ACC112 (cell line): Measurements from ENCODE around the gene EHHADH.

ENCODE experiments used
- H2AFZ ChIP-seq: fragments of 200-600 bp; sonication (generic); one replicate; pipeline ENCODE4 v1.6.0; 2017; ENCODE audit warnings: antibody characterized with exemption, low read length; ENCODE audit not compliant: unreplicated experiment
- H3K27ac ChIP-seq: fragments of 200-600 bp; sonication (generic); 2 replicates; pipeline ENCODE4 v1.5.1; 2014; ENCODE audit warnings: low read depth, mild to moderate bottlenecking, antibody characterized with exemption, low read length, moderate library complexity
- H3K27me3 ChIP-seq: fragments of 200-600 bp; sonication (generic); 2 replicates; pipeline ENCODE4 v1.6.1; 2014; ENCODE audit warnings: mild to moderate bottlenecking, antibody characterized with exemption, low read length, moderate library complexity, mixed read lengths; ENCODE audit not compliant: insufficient read depth
- H3K36me3 ChIP-seq: fragments of 200-600 bp; sonication (generic); 2 replicates; pipeline ENCODE4 v1.6.1; 2016; ENCODE audit warnings: mild to moderate bottlenecking, antibody characterized with exemption, low read length, moderate library complexity, mixed read lengths; ENCODE audit not compliant: insufficient read depth
- H3K4me1 ChIP-seq: fragments of 200-600 bp; sonication (generic); one replicate; pipeline ENCODE4 v1.6.1; 2016; ENCODE audit warnings: low read length, mixed read lengths; ENCODE audit not compliant: insufficient read depth, unreplicated experiment, control insufficient read depth
- H3K4me3 ChIP-seq: fragments of 200-600 bp; sonication (generic); 2 replicates; pipeline ENCODE4 v1.5.1; 2014; ENCODE audit warnings: mild to moderate bottlenecking, low read depth, low read length
- H3K79me2 ChIP-seq: fragments of 200-600 bp; sonication (generic); one replicate; pipeline ENCODE4 v1.6.0; 2016; ENCODE audit warnings: low read length; ENCODE audit not compliant: control insufficient read depth, unreplicated experiment, insufficient read depth

Gene EHHADH

GRCh38 chr3:185164428-185165217 is 89.2 kb downstream of the EHHADH start:
- Histone ChIP-seq H3K27ac (no peak overlapping the region), H3K36me3 (no peaks in the 10 kb centered on the region), H3K27me3 (peaks cover 37% of the 10 kb centered on the region), H3K4me3 (no peak overlapping the region), H3K79me2 (no peaks in the 10 kb centered on the region), H3K4me1 (no peaks in the 10 kb centered on the region), H2AFZ (no peak overlapping the region)

GRCh38 chr3:185162634-185163033 is 91.2 kb downstream of the EHHADH start:
- peaks cover 54% of the 10 kb centered on the region for H3K27me3 ChIP-seq
- H3K27ac ChIP-seq, result no peak overlapping the region
- no peaks in the 10 kb centered on the region for H3K36me3 ChIP-seq
- H3K4me3 ChIP-seq, result no peak overlapping the region
- no peak overlapping the region for H2AFZ ChIP-seq
- no peaks in the 10 kb centered on the region for H3K4me1 ChIP-seq
- no peaks in the 10 kb centered on the region for H3K79me2 ChIP-seq

- no peaks in the 10 kb centered on the region for H3K4me1 ChIP-seq
- no peaks in the 10 kb centered on the region for H3K36me3 ChIP-seq
- no peaks in the 10 kb centered on the region for H3K79me2 ChIP-seq
- H3K27me3 ChIP-seq, result peaks cover 62% of the 10 kb centered on the region
- no peak overlapping the region for H3K27ac ChIP-seq
- no peak overlapping the region for H2AFZ ChIP-seq
- H3K4me3 ChIP-seq, result no peak overlapping the region
Measured at GRCh38 chr3:185161761-185162160, 92.1 kb downstream of the EHHADH start.

DNA sequence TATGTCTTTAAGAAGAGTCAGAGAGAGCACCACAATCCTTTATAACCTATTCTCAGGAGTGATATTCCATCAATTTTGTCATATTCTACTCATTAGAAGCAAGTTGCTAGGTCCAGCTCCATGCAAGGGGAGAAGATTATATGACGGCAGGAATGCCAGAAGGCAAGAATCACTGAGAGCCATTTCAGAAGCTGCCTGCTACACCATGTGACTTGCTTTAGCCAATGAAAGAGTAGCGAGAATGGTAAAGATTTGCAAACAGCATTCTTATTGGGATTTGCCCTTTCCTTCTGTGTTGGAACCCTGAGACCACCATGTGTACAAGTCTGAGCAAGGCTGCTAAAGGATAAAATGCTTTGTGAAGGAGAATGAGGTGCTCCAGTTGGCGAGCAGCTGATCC is 96.5 kb downstream of the EHHADH start:
- Histone ChIP-seq H2AFZ (no peak overlapping the region), H3K27me3 (peaks cover 84% of the 10 kb centered on the region)

DNA sequence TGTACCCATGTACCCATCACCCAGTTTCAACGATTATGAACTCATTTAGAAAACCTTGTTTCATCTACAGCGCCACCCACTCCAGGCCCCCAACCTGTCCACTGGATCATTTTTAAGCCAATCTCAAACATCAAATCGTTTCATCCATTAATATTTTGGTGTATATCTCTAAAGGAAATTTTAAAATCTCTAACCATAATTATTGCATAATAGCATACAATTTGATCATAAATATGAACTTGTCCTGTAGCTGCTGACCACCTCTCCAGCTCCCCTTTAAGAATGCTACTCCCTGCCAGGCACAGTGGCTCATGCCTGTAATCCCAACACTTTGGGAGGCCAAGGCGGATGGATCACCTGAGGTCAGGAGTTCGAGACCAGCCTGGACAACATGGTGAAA is 98.2 kb downstream of the EHHADH start:
- no peaks in the 10 kb centered on the region for H3K4me1 ChIP-seq
- no peak overlapping the region for H3K4me3 ChIP-seq
- no peak overlapping the region for H2AFZ ChIP-seq
- peaks cover 87% of the 10 kb centered on the region for H3K27me3 ChIP-seq
- no peak overlapping the region for H3K27ac ChIP-seq
- no peaks in the 10 kb centered on the region for H3K79me2 ChIP-seq
- H3K36me3 ChIP-seq, result no peaks in the 10 kb centered on the region

More for the DNA sequence above, 96.5 kb downstream of the EHHADH start:
- Histone ChIP-seq H3K79me2 (no peaks in the 10 kb centered on the region), H3K36me3 (no peaks in the 10 kb centered on the region), H3K27ac (no peak overlapping the region), H3K4me1 (no peaks in the 10 kb centered on the region), H3K4me3 (no peak overlapping the region)

GRCh38 chr3:185153861-185154629 is 99.8 kb downstream of the EHHADH start:
- Histone ChIP-seq H3K79me2 (no peaks in the 10 kb centered on the region), H3K4me1 (no peaks in the 10 kb centered on the region), H3K27ac (no peak overlapping the region), H3K36me3 (no peaks in the 10 kb centered on the region), H3K4me3 (no peak overlapping the region), H2AFZ (no peak overlapping the region), H3K27me3 (peaks cover 92% of the 10 kb centered on the region)

DNA sequence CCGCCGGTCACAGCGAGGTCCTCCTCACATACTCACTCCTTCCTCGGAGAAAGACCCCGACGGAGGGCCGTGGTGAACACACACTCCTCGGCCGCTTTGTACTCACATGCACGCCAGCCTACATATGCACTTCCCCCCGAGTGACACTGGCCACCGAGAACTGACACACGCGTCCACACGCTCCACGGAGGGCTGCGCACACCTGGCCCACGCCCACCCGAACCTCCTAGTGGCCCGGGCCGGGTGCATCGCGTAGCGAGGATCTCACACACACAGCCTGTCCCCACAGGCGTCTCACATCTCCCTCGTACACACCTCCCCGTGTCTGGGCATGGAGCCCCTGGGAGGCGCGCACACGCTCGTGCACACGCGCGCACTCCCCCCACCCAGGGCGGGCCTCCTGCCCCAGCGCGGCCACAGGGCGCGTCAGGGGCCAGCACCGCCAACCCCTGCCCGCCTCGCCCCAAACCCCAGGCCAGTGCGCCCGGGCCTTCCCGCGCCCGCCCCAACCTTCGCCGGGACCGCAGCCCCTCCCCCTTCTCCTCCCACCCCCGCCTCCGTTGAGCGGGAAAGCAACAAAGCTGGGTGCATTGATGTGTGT is 100.6 kb downstream of the EHHADH start:
- H3K4me3 ChIP-seq, result peak overlapping the region; percentile 78
- H3K79me2 ChIP-seq, result no peaks in the 10 kb centered on the region
- H3K27ac ChIP-seq, result no peak overlapping the region
- no peaks in the 10 kb centered on the region for H3K4me1 ChIP-seq
- peaks cover 91% of the 10 kb centered on the region for H3K27me3 ChIP-seq
- H3K36me3 ChIP-seq, result no peaks in the 10 kb centered on the region
- peak overlapping the region; percentile 39 for H2AFZ ChIP-seq

DNA sequence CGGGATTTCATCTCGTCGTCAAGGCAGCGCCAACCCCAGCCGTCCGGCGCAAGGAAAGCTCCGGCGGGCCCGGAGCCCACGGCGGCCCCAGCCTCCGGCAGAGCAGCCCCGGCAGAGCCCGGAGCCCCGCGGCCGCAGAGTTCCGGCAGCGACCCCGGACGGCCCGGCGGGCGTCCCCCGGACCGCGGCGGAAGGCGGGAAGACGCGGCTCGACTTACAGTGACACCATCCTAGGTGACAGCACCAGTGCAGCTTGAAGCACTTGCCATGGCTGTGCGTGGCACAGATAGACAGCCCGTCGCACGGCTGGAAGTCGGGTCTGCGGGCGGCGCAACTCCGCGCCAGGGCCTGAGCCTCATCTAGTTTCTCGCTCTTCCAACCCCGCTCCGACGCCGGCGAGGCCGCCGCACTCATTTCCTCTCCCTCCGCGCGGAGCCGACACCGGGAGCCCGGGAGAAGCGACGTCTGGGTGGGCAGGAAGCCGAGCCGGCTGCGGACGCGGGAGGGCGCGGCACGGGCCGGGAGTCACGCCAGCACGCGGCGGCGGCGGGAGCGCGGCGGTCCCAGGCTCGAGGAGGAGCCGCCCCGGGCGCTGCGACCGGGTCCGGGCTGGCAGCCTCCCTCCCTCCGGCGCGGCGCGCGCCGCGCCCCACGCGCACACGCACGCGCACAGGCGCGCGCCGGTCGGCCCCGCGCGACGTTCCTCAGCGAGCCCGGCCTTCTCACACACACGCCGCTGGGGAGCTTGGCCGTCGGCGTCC is 101.3 kb downstream of the EHHADH start, which contains the start of gene C3orf70:
Gene C3orf70 (minus strand): TSS at position 651 of the 761 bp plus-strand sequence. CDS start 237 bp downstream, at position 414.
- Histone ChIP-seq H3K27me3 (peaks cover 91% of the 10 kb centered on the region), H3K27ac (no peak within 1 kb of the TSS), H3K79me2 (no peaks in the 10 kb centered on the region), H2AFZ (peak within 1 kb of the TSS; percentile 73), H3K4me1 (no peaks in the 10 kb centered on the region), H3K4me3 (peak within 1 kb of the TSS; percentile 78), H3K36me3 (no peaks in the 10 kb centered on the region)

DNA sequence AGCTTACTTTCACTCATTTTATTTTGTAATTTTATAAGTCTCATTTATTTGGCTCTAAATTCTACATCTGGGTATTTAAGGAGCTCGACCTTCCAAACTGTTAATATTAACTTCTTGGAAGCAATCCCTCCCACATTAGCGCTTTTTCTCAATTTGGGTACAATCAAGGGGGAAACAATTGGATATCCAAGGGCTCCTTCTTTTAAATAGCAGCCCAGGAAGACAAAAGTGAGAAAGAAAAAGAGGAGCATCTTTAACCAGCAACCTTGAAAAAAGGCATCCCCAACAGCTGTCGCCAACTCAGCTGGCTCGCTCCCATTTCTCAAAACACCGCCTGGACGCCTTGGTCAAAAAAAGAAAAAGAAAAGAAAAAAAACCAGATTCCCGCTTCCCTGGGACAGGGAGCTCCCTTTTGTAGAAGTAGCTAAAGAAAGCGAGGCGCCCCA is 101.9 kb downstream of the EHHADH start:
- H3K4me3 ChIP-seq, result peak overlapping the region; percentile 78
- no peaks in the 10 kb centered on the region for H3K79me2 ChIP-seq
- no peaks in the 10 kb centered on the region for H3K4me1 ChIP-seq
- peak overlapping the region; percentile 73 for H2AFZ ChIP-seq
- no peak overlapping the region for H3K27ac ChIP-seq
- H3K36me3 ChIP-seq, result no peaks in the 10 kb centered on the region
- peaks cover 91% of the 10 kb centered on the region for H3K27me3 ChIP-seq
